Loucy (cell line): Measurements from ENCODE around the gene UCHL1.

Source experiments
- H2AFZ ChIP-seq: fragments of 200-600 bp; sonication (generic); 2 replicates; pipeline ENCODE4 v1.6.0; 2016; ENCODE audit warnings: antibody characterized with exemption, mild to moderate bottlenecking, low read length, moderate library complexity
- H3F3A ChIP-seq: fragments of 200-600 bp; 2 replicates; pipeline ENCODE4 v1.6.0; 2016; ENCODE audit warnings: antibody characterized with exemption, low read depth, mild to moderate bottlenecking
- H3K27me3 ChIP-seq: fragments of 200-600 bp; sonication (generic); 2 replicates; pipeline ENCODE4 v1.6.1; 2014; ENCODE audit warnings: low read length, mild to moderate bottlenecking; ENCODE audit not compliant: insufficient read depth, poor library complexity, severe bottlenecking
- H3K36me3 ChIP-seq: fragments of 200-600 bp; sonication (generic); 2 replicates; pipeline ENCODE4 v1.6.1; 2016; ENCODE audit warnings: low read length; ENCODE audit not compliant: insufficient read depth
- H3K4me1 ChIP-seq: fragments of 200-600 bp; sonication (generic); 2 replicates; pipeline ENCODE4 v1.5.1; 2014; ENCODE audit warnings: low read length, mild to moderate bottlenecking; ENCODE audit not compliant: insufficient read depth, poor library complexity, severe bottlenecking
- H3K4me2 ChIP-seq: fragments of 200-600 bp; sonication (generic); 2 replicates; pipeline ENCODE4 v1.6.0; 2014; ENCODE audit warnings: antibody characterized with exemption, low read length, low read depth, mild to moderate bottlenecking; ENCODE audit not compliant: poor library complexity, severe bottlenecking
- H3K4me3 ChIP-seq: fragments of 200-600 bp; sonication (generic); 2 replicates; pipeline ENCODE4 v1.5.1; 2014; ENCODE audit warnings: low read length, mild to moderate bottlenecking, mixed read lengths; ENCODE audit not compliant: poor library complexity, severe bottlenecking
- H3K79me2 ChIP-seq: fragments of 200-600 bp; sonication (generic); 2 replicates; pipeline ENCODE4 v1.6.1; 2014; ENCODE audit warnings: low read length; ENCODE audit not compliant: insufficient read depth
- H3K9ac ChIP-seq: fragments of 200-600 bp; sonication (generic); 2 replicates; pipeline ENCODE4 v1.6.0; 2014; ENCODE audit warnings: mild to moderate bottlenecking, low read depth, low read length, moderate library complexity; ENCODE audit not compliant: poor library complexity, severe bottlenecking
- H3K9me2 ChIP-seq: fragments of 200-600 bp; sonication (generic); replicated peaks from 2 replicates; pipeline ENCODE4 v1.6.1; 2016; ENCODE audit warnings: low read depth, low read length, mixed read lengths
- H3K9me3 ChIP-seq: fragments of 200-600 bp; sonication (generic); 2 replicates; pipeline ENCODE4 v1.6.1; 2014; ENCODE audit warnings: mild to moderate bottlenecking, antibody characterized with exemption, low read length, low read depth; ENCODE audit not compliant: insufficient read depth
- H4K20me1 ChIP-seq: fragments of 200-600 bp; sonication (generic); 2 replicates; pipeline ENCODE4 v1.6.0; 2014; ENCODE audit warnings: antibody characterized with exemption, low read length, mild to moderate bottlenecking; ENCODE audit not compliant: insufficient read depth, poor library complexity, severe bottlenecking
- EZH2phosphoT487 ChIP-seq: fragments of 200-600 bp; IDR thresholded peaks from 2 replicates; pipeline ENCODE4 v1.6.1; 2018; ENCODE audit warnings: antibody characterized with exemption, mild to moderate bottlenecking, moderate library complexity, borderline replicate concordance
- TF ChIP-seq, protein P1 (sequence below): fragments of 200-600 bp; sonication (generic); conservative IDR thresholded peaks from 2 replicates; pipeline ENCODE4 v1.5.1; 2014; ENCODE audit warnings: mild to moderate bottlenecking, antibody characterized with exemption, low read length

Gene UCHL1

GRCh38 chr4:41290479-41290878 lies 33.8 kb downstream of the UCHL1 start:
- Histone ChIP-seq H3K27me3 (no peaks in the 10 kb centered on the region), H3K4me1 (no peaks in the 10 kb centered on the region), H3K9me3 (peaks cover 9% of the 10 kb centered on the region; the same call in 1 of the 2 replicates), H3K4me2 (no peak overlapping the region), H3K36me3 (no peaks in the 10 kb centered on the region), H3K9me2 (no peaks in the 10 kb centered on the region), H2AFZ (no peak overlapping the region), H4K20me1 (no peaks in the 10 kb centered on the region), H3F3A (no peaks in the 10 kb centered on the region), H3K9ac (no peak overlapping the region), H3K79me2 (no peaks in the 10 kb centered on the region), H3K4me3 (no peak overlapping the region)
- TF ChIP-seq EZH2phosphoT487, result no peak
- TF ChIP-seq, protein P1, sequence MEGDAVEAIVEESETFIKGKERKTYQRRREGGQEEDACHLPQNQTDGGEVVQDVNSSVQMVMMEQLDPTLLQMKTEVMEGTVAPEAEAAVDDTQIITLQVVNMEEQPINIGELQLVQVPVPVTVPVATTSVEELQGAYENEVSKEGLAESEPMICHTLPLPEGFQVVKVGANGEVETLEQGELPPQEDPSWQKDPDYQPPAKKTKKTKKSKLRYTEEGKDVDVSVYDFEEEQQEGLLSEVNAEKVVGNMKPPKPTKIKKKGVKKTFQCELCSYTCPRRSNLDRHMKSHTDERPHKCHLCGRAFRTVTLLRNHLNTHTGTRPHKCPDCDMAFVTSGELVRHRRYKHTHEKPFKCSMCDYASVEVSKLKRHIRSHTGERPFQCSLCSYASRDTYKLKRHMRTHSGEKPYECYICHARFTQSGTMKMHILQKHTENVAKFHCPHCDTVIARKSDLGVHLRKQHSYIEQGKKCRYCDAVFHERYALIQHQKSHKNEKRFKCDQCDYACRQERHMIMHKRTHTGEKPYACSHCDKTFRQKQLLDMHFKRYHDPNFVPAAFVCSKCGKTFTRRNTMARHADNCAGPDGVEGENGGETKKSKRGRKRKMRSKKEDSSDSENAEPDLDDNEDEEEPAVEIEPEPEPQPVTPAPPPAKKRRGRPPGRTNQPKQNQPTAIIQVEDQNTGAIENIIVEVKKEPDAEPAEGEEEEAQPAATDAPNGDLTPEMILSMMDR, result no peak

DNA sequence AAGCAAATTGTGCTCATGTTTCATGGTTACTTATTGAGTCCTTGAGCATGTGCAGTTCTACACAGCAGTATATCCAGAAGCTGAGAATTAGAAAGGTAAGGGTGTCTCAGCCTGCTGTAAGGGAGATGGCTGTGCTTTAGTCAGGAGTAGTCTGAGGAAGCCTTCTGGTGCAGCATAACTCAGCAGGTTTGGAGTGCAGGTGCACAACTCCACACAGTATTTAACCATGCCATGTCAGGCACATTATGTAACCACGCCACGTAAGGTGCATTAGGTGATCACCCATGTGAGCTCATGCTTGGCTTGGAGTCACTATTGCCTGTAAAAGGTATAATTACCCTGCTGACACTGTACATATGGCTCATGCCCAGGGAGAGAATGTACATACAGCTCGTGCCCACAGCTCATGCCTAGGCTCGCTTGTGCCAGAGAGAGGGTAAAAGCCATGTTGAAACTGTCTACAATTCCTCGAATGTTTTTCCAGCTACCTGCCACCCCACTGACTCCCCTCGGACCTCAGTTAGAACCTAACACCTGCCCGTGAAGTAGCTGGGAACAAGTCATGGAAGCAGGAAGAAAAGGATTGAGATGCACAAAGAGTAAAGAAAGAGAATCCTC lies 37.8 kb downstream of the UCHL1 start:
- Histone ChIP-seq H3K36me3 (no peaks in the 10 kb centered on the region), H3K9ac (no peak overlapping the region), H2AFZ (no peak overlapping the region), H3K4me2 (no peak overlapping the region), H4K20me1 (no peaks in the 10 kb centered on the region), H3K4me3 (no peak overlapping the region), H3K9me2 (no peaks in the 10 kb centered on the region), H3K4me1 (no peaks in the 10 kb centered on the region), H3K79me2 (no peaks in the 10 kb centered on the region), H3K27me3 (no peaks in the 10 kb centered on the region), H3F3A (no peaks in the 10 kb centered on the region), H3K9me3 (peaks cover 9% of the 10 kb centered on the region; the same call in 1 of the 2 replicates)
- TF ChIP-seq, protein P1, result no peak
- no peak for TF ChIP-seq EZH2phosphoT487

DNA sequence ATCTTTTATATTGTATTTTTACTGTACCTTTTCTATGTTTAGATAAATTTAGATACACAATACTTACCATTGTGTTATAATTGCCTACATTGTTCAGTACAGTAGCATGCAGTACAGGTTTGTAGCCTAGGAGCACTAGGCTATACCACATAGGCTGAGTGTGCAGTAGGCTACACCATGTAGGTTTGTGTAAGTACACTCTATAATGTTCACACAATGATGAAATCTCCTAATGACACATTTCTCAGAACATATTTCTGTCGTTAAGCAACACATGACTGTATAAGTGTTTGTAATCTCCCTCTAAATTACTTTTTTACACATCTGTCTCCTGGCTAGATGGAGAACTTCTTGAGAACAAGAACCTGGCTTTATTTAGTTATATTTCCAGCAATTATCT lies 40.3 kb downstream of the UCHL1 start:
- Histone ChIP-seq H4K20me1 (no peaks in the 10 kb centered on the region), H3K4me2 (no peak overlapping the region), H2AFZ (no peak overlapping the region), H3K4me3 (no peak overlapping the region), H3K9ac (no peak overlapping the region), H3F3A (no peaks in the 10 kb centered on the region), H3K9me3 (peaks cover 9% of the 10 kb centered on the region; the same call in 1 of the 2 replicates), H3K36me3 (no peaks in the 10 kb centered on the region), H3K4me1 (no peaks in the 10 kb centered on the region), H3K9me2 (no peaks in the 10 kb centered on the region), H3K79me2 (no peaks in the 10 kb centered on the region), H3K27me3 (no peaks in the 10 kb centered on the region)
- TF ChIP-seq, protein P1, result no peak
- no peak for TF ChIP-seq EZH2phosphoT487
